SK-N-MC (cell line): Measurements from ENCODE around the gene KRT79.

ENCODE experiments used
- EZH2 ChIP-seq: fragments of 200-600 bp; sonication (generic); IDR thresholded peaks from one replicate; pipeline ENCODE4 v1.6.1; 2017; ENCODE audit warnings: antibody characterized with exemption
- FOXP2 ChIP-seq: optimal IDR thresholded peaks from 2 replicates; pipeline ENCODE3; 2011; ENCODE audit warnings: mild to moderate bottlenecking, moderate library complexity; ENCODE audit not compliant: insufficient read depth; ENCODE audit errors: extremely low read length, control extremely low read depth
- POLR2AphosphoS5 ChIP-seq: IDR thresholded peaks from 2 replicates; pipeline ENCODE4 v1.6.1; 2012; ENCODE audit warnings: mild to moderate bottlenecking, low read depth, low read length, borderline replicate concordance

- TF ChIP-seq POLR2AphosphoS5 (no peak), EZH2 (no peak), FOXP2 (no peak)
These were observed 14.6 kb upstream of the KRT79 start, which contains the start of gene KRT78 for GRCh38 chr12:52848661-52849255.
